A204.1 (cell line): ENCODE results near the gene SLC4A11.
"Not testable (repeated sequence)": the region's sequence is repeated elsewhere in the genome, so short reads cannot be mapped to it uniquely, and the experiment has no call there.

ENCODE experiments used
- FAIRE-seq: peaks from 2 replicates; lab custom pipeline; 2012; peaks lifted over from hg19 to GRCh38; lab: Jason Lieb, UNC

The SLC4A11 gene

DNA sequence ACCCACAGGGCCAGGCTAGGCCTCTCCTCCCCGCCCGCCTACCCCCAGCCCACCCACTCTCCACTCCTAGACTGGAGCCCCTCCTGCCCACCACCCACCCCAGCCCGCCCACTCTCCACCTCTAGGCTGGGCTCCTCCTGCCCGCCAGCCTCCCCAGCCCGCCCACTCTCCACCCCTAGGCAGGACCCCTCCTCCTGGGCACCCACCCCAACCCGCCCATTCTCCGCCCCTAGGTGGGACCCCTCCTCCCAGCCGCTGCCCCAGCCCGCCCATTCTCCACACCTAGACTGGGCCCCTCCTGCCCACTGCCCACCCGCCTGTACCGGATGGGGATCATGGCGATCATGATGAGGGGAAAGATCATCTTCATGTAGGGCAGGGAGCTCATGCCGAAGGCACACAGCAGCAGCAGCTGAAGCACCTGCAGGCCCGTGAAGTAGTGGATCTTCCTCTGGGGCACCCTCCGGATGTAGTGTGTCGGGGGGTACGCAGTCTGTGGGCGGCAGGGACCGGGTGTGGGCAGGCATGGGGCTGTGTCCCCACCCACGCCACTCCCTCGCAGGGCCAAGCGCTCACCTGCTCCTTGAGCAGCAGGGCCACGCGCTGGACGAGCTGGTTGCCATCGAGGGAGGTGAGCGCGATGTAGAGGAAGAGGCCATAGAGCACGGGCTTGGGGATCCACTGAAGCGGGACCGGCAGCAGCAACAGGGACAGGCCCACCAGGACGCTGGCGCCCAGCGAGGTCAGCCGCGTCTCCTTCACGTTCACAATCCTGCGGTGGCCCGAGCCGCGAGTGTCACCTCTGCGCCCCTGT lies 10.8 kb downstream of the SLC4A11 start:
- no peak for FAIRE-seq

DNA sequence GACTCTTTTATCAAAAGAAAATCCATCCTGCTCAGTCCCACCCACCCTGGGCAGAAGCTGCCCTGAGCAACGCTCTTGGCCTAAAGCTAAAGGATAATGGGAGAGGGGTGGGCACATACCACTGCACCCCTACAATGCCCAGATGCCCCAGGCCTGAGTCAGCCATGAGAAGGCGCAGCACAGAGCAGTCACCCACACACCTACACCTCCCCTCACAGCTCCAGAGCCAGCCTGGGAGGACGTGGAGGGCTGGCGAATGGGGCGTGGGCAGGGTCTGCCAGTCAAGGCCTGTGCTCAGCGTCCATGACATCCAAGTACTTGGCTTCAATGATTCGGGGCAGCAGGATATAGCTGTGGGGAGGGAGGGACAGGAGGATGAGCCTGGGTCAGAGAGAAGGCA lies 11.5 kb downstream of the SLC4A11 start:
- no peak for FAIRE-seq

DNA sequence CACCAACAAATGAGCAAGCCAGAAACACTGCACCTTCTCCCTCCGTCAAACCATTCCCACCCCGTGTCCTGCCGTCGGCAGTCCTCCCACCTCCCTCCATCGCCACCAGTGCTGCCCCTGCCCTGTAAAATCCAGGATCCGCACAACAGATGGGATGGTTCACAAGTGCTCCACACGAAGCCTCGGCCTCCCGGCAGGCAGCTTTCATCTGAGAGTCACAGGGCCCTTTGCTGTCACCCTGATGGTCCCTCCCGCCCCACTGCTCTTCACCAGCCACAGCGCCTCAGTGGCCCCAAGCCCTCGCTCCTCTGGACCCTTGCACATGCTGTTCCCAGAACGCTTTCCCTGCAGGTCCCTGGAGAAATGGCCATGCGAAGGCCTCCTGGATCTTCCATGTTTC lies 12.1 kb downstream of the SLC4A11 start:
- FAIRE-seq = no peak

DNA sequence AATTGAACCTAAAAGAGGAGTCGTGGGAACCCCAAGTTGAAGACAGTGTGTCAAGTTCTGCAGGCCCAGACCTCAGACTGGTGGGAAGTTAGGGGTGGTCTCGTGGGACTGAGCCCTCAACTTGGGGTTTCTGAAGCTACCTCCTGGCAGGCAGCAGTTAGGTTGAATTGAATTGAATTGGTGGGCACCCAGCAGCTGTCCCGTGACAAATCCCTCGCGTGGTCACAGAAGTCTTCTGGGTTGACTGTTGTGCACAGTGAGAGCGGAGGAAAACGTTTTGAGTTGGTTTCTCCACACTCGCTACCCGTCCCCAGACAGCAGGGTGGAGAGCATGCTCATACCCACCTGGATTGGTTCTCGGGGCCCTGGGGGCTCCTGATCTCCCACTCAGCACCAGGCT lies 12.9 kb downstream of the SLC4A11 start:
- no peak for FAIRE-seq

DNA sequence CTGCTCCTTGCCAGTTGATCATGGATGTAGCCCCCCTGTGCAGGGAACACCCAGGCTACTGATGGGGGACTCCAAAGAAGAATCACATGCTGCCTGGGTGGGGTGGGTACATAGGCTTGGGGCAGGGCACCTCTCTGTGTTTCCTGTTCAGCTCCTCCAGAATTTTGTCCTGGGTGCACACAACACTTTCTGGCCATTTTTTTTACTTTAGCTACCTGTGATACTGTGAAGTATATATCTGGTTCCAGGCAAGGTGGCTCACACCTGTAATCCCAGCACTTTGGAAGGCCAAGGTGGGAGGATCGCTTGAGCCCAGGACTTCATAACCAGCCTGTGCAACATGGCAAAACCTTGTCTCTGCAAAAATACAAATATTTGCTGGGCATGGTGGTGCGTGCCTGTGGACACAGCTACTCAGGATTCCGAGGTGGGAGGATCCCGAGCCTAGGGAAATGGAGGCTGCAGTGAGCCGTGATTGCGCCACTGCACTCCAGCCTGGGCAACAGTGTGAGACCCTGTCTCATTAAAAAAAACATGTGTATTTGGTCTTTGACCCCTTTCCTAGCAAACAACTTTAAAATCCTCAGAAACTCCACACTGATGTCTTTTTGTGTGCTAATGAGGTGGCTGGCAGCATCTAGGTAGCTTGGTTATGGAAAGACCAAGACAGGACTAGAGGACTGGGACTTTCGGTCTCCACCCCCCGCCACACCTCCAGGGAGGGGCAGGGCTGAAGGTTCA lies 14.1 kb downstream of the SLC4A11 start:
- no peak for FAIRE-seq

DNA sequence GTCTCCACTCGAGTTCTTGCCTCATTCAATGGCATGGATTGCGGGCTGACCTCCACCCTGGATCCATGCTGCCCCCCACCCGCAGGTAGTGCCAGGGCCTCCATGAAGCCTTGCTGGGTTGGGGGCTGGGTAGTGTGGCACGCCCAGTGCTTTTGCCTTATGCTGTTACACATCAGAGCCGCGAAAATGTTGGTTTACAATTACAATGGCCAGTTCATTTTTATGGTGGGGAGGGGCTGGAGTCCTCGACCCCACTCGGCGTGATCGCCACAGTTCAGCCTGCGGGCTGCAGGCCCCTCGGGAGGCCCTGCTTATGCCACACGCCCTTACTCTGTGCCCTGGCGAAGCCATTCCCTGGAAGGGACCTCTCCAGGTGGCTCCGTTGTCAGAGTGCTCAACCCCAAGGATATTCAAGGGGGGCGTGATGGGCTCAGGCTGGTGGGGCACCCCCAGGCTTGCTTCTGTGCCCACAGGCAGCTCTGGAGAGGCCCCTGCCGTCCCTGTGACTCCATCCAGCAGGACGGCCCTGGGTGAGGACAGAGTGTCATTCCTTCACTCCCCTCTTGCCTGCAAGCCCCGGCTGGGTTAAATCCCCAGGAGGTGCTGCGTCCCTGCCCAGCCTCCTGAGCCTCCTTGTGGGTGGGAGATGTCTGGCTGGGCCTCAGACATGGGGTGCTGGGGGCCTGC lies 14.9 kb downstream of the SLC4A11 start:
- no peak for FAIRE-seq

DNA sequence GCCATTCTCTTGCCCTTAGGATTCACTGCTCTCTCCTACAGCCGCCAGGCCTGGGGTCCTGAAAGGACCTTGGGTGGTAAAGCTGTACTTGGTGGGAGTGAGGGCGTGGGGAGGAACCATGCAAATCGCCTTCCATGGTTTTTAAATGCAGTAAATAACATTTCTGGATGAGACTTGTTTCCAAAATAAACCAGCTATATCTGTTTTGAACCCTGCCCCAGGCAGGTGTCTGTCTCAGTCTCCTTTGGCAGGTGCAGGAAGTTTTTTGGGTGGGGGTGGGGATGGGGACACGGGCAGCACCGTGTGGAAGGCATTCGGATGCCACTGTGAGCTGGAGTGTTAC lies 15.4 kb downstream of the SLC4A11 start:
- no peak for FAIRE-seq

DNA sequence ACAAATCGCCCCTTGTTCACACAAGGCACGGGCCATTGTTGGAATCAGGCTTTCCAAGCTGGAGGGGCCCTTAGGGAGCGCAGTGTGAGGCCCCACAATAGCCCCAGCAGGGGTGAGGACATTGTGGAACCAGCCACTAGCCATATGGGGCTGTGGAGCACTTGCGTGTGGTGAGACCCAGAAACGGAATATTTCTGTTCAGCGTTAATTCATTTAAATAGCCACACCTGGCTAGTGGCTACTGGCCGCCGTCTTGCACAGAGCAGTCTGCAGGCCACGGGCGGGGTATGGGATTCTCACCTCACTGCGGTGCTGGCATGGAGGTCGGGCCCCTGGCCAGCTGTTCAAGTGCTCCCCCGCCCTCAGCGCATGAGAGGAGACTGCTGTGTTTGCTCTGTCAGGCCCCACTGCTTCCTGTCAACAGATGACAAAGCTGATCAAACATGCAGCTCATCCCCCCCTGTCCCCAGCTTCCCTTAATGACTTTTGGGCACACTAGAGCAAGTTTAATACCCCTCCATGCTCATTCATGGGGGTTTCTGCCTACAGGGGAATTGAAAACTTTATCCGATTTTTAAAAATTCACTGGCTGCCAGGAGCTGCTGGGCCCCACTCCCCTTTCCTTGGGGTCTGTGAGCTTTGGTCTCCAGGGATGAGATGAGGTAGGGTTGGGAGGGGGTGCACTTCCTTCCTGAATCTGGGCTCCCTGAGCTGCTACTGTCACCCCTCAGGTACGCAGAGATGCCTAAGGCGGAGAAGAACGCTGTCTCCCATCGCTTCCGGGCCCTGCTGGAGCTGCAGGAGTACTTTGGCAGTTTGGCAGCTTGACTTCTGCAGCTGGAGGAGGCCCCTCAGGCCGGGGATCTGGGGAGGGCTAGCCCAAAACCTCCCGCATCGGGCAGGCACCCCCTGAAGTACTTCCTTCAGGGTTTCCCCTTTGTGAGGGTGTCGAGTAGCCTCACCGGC lies 16.1 kb downstream of the SLC4A11 start:
- no peak for FAIRE-seq

DNA sequence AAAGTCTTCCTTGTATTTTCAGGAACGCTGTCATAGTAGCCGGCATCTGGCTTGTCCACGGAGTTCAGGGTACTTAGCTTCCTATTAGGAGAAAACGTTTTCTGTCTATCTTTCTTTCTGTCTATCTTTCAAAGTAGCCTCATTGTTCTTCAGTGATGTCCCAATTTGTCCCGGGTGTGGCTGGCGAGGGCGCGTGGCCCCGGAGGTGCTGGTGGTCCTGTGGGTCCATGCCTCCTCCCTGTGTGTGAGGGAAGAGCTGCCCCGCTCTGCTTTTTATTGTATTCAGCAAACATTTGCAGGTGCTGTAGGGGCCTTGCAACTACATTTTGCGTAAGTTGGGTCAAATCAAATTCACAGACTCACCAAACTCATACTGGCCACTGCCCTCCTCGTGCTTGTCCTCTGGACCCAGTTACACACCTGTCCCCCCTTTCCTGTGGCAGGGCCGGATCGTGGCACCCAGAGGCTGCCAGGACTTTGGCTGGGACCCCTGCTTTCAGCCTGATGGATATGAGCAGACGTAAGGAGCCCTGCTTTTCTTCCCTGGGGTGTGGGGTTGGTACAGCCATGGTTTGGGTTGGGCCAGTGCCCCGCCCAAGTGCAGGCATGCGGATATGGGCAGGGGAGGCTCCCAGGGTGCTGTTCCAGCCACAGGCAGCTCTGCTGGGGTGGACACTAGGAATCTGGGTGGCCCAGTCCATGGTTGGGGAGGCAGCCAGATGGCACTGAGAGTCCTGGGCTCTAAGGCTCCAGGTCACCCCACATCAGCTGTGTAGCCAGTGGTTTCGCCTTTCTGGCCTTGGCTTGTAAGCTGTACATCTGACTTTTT lies 17.4 kb downstream of the SLC4A11 start:
- FAIRE-seq = no peak

DNA sequence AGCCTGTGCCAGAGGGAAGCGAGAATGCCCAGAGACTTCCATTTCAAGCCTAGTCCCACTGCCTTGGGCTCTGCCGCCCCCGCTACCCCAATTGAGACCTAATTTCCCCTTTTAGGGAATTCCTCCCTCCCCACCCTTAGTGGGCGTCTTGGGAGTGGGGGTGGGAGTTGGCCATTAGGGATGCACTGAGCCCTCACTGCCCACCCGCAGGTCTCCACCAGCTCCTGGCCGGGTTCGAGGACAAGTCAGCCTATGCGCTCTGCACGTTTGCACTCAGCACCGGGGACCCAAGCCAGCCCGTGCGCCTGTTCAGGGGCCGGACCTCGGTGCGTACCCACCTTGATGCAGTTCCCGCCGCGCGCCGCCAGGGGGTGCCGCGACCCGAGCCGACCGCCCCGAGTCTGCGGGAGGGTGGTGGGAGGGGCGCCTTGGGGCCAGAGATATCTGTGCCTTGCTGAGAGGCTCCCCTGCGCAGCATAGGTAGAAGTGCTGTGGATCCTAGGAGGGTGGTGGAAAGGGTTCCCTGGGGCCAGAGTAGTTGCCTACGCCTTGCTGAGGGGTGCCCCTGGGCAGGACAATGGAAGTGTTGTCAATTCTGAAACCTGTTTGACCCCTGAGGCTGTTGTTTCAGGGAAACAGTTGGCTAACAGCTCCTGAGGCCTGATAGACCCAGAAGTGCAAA lies 20.5 kb downstream of the SLC4A11 start:
- no peak for FAIRE-seq

DNA sequence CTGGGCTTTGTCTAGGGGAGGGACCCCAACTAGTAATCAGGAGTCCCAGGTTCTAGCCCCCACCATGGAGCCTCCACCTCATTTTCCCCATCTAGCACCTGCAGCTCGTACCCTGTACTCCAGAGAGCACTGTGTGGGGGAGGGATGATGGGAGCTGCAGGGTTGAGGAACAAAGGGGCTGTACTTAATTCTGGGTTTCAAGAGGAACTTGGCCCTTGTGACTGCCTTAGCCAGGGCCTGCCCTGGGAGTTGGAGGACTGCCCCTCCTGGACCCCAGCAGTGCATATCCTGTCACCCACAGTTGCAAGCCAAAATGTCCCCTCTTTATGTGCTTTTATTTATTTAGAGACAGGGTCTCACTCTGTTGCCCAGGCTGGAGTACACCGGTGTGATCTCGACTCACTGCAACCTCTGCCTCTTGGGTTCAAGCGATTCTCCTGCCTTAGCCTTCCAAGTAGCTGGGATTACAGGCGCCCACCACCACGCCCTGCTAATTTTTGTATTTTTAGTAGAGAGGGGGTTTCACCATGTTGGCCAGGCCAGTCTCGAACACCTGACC lies 23.6 kb downstream of the SLC4A11 start:
- FAIRE-seq = not testable (repeated sequence)

DNA sequence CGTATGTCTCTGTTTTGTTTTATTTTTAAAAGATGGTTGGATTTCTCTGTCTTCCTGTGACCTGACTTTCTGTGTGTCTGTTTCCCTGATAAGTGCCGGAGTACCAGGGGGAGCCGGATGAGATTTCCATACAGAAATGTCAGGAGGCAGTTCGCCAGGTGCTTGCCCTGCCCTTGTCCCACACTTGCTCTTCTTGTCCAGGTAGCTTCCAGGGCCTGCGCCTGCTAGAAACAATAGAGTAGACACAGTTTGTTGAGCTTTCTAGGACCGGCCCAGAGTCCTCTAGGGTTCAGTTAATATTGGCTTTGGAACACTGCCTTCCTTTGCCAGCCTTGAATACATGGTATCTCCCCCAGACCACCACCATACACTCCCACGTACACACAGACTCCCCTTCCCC lies 25.8 kb downstream of the SLC4A11 start:
- no peak for FAIRE-seq

DNA sequence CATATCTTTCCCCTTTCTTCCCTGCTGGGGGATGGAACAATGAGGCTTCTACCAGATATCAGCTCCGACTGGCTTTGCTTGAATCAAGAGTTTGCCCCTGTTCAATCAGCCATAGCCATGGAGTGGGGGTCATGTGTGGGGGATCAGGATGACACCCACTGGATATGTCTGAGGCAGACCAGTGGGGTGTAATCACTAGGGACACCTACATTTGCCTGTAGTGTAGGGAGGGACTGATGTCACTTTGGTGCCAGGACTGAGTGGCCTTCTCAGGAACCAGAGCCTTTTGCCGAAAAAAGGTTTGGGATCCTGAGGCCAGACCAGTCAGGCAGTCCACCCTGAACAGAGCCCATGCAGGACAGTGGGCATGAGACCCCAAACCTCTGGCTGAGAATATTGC lies 28.6 kb downstream of the SLC4A11 start:
- no peak for FAIRE-seq

DNA sequence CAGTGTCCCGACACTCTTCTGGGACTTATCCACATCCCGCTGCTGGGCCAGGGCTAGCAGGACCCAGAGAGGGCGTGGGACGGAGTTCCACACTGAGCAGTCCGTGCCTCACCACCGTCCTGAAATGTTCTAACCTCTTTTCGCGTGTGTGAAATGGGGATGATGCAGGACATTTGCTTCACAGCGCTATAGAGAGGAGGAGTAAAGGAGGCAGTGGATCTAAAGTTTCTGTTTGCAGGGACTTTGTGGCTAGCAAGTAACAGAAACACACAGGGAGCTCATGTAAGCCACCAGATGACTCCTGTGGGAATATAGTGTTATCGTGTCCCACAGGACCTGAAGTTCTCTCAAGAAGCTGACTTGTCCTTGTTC lies 29.1 kb downstream of the SLC4A11 start:
- FAIRE-seq = no peak

DNA sequence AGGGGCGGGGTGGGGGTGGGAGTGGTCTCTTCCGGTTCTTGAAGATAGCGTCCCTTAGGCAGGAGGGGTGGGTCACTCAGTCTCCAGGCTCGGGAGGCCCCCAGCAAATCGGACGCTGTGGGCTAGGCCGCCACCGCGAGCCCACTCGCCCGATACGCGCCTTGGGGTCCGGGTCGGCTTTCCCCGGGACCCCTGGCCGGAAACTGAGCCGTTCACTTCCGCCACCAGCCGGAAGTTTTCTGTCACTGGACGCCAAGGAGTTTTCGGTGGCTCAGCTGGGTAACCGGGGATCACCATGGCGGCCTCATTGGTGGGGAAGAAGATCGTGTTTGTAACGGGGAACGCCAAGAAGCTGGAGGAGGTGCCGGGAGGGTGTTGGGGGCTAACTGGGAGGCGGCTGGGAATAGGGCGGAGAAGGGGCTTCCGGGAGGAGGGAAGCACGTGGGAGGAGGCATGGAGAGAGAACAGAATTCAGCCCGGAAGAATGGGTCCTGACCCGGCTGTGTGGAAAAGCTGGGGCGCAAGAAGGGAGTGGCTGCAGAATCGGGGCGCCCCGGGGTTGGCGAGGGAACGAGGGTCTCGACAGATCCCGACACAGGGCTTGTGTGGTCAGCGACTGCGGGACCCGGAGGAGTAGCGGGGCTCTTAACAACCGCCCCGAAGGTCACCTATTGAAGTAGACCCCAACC lies 29.6 kb downstream of the SLC4A11 start, which contains the start of gene ITPA:
Gene ITPA (plus strand): TSS at position 242 of the 689 bp plus-strand sequence. CDS start 54 bp downstream, at position 296.
- FAIRE-seq = no peak

DNA sequence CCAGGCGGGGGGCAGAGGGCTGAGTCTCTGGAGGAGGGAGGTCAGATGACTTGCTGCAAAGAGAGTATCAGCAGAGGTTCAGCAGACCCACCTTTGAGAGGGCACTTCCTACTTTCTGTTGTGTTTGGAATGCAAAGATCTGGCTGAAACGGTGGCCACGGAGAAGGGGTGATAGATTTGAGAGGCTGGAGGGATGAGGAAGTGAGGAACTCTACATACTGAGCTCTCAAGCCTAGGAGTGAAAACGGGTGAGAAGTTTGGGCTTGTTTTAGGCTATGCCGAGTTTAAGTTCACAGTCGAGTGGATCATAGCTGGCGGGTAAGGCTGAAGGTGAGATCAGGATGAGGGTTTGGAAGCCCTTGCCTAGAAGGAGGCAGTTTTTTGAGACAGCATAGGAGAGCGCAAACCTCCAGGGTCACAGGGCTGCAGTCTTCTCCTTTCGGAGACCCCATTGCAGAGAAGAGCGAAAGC lies 30.2 kb downstream of the SLC4A11 start:
- FAIRE-seq = no peak

DNA sequence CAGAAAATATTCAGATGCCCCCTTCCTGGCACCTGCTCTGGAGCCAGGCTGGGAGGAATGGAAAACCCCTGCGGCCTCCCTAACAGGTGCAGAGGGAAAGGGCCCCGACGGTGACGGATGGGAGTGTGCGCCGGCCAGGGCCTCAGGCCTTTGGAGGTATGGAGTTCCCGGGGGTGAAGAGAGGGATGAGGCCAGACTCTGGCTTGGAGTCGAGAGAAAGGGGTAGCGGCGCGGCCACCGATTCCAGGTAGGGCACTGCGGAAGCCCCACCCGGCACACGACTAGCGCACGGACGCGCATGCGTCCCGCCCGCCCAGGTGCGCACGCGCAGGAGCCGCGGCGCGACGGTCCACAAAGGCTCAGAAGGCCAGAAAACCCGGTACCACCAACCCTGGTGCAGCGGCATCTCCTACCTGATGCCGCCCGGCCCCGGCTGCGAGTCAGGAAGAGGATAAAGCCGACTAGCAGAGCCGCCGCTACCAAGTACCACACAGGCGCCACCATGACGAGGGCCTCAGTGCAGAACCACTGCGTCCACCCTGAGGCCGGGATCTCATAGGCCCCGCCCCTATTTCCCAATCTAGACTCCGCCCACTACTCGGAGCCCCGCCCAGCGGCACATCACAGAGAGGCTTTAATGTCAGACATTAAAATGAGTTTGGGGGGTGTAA lies 34.7 kb downstream of the SLC4A11 start, which contains the start of gene DDRGK1:
Gene DDRGK1 (minus strand): TSS at position 559 of the 671 bp plus-strand sequence. CDS start 55 bp downstream, at position 504.
- FAIRE-seq = no peak

DNA sequence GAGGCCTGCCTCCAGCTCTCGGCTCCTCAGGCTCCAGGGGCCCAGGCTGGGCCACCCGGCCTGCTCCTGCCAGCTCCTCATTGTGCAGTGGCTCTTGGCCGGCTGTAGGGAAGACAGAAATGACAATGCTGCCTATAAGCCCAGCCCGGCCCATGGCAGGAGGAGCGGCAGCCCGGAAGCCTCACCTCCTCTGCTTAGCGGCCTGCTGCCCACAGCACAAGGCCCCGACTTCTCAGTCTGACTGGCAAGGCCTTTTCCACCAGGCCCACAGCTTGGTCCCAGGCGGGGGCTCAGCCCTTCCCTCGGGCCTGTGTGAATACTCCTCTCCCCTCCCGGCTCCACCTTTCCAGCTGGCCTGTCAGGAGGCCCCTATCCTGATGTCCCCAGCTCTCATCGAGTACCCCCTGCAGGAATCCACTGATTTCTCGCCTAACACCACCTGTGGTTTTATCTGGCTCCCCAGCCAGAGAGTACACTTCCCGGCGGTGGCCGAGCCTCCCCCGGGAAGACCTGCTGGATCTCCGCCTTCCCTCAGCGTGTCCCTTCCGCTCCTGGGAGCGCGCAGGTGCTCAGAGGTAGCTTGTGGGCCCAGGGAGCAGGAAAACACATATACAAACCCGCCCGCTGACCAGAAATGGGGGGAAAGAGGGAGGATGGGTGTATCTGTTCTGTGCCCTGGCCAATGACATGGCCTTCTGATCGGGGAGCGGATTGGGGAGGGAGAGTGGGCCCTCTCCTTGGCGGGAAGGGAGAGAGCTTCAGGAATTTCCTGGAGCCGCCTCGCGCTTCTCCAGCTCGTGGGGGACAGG lies 35.5 kb downstream of the SLC4A11 start:
- no peak for FAIRE-seq
